Stimulated activated CD8-positive, alpha-beta memory T cell treated with anti-CD3 and anti-CD28 coated beads, Interleukin-15, amount 100 ng/mL, for 48 hours (primary cell): Measurements from ENCODE around the gene ARMC7.
"Not testable (repeated sequence)": the region's sequence is repeated elsewhere in the genome, so short reads cannot be mapped to it uniquely, and the experiment has no call there.

Source experiments
- DNase-seq, 2 donors: peaks; one replicate each; pipeline ENCODE4 v3.0.0-alpha.2; 2020; ENCODE audit warnings: low read depth in 2 of 2

Gene ARMC7

DNA sequence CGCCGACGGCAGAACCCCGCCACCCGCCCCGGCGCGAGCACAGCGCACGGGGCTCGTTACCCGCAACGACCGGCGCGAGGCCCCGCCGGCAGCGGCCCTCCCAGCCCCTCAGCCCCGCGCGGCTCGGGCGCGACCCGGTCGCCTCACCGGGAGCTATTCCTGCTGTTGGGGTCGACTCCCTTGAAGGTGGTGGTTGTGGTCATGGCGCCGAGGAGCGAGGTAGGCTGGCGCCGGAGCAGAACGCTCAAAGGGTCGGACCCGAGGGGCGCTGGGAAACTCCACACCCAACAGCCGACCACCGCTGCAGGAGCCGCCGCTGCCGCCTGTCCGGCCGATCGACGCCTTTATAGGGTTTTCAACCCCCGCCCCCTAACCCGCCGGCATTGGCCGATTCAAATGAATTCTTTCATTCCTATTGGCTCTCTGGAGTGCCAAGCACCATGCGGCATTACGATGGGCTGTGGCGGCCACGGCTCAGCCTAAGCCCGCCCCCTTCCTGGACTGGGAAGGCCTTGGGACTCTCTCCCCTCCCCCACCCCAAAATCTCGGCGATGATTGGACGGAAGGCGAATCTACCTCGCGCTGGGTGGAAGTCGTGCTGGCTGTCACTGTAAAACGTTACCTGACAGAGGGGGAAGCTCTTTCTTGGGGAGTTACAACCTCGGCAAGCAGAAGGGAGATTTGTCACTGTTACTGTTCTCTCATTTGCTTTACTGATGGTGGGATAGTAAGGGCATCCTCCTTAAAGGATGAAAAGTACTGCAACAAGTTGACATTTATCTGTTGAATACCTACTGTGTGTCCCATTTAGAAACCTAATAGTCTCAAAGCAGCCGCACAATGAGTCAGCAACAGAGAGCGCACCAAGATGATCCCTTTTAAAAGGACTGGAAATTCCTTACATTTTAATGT, 44.7 kb downstream of the ARMC7 start, which contains the start of gene JPT1:
Gene JPT1, minus strand, starts transcription at position 318 of the 912 bp plus-strand sequence. Its CDS starts 115 bp downstream, at position 203.
- peak; percentile 98 for DNase-seq

DNA sequence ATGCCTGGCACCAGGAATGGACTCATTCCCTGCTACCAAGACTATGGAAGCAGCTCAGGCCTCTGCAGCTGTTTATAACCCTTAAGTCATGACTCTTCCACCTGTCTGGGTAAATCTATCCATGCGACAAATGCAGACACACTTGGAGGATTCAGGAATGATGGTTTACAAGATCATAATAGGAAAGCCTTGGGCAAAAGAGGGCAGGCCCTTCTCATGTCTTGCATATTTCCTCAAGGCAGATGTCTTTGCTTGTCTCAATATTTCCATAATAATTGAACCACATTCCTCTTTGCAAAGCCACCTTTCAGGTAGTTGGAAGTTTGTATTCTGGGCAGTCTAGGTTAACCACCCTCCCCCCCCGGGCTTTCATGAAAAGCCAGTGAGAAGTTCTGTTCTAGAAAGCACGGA, 45.4 kb downstream of the ARMC7 start:
- no peak for DNase-seq

DNA sequence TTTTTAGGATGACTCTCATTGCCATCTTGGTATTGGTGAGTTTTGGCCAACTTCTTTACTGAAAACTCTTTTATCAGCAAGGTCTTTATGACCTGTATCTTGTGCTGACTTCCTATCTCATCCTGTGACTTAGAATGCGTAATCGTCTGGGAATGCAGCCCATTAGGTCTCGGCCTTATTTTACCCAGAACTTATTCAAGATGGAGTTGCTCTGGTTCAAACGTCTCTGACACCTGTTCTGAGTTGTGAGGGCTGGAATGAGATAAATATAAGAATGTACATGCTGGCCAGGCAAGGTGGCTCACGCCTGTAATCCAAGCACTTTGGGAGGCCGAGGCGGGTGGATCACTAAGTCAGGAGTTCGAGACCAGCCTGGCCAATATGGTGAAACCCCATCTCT, 48.7 kb downstream of the ARMC7 start:
- DNase-seq, result not testable (repeated sequence)

DNA sequence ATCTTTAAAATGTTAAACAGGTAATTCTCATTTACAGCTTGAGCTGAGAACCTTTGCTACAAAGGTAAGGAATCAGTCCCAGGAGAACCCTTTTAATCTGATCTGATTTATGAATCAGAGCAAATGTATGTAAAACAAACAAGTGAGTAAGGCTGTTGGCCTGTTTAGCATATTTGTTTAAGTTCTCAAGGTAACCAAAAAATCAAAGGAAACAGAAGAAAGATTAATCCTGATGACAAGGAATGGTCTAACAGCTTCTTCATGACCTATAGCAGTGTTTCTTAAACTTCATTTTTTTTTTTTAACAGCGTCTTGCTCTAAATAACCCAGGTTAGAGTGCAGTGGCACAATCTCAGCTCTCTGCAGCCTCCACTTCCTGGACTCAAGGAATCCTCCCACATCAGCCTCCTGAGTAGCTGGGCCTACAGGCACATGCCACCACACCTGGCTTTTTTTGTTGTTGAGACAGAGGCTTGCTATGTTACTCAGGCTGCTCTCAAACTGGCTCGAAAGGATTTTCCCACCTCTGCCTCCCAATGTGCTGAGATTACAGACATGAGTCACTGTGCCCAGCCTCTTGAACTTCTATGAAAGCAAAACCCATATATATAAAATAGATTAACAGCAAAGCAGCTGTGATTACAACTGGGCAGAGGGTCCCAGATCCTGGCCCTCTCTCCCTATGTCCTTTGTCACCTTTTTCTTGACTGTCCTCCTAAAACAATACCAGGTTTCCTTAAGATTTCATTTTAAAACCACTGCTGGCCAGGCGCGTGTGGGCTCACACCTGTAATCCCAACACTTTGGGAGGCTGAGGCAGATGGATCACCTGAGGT, 49.6 kb downstream of the ARMC7 start:
- DNase-seq, result no peak

DNA sequence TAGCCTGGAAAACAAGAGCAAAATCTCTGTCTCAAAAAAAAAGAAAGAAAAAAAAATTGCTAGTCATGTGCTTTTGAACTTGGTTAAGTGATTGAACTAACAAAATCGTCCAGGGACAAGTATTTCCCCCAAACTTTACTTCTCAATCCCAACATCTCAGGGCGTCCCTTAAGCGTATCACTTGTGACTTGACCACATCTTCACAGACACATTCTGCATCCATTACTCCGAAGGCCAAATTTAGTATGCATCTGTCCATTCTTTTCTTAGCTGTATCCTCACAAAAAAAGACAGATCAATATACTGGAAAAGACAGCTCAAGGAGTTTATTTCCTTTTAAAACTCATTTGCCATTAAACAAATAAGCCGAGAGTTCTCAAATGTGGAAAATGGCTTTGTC, 50.4 kb downstream of the ARMC7 start:
- DNase-seq, result no peak

DNA sequence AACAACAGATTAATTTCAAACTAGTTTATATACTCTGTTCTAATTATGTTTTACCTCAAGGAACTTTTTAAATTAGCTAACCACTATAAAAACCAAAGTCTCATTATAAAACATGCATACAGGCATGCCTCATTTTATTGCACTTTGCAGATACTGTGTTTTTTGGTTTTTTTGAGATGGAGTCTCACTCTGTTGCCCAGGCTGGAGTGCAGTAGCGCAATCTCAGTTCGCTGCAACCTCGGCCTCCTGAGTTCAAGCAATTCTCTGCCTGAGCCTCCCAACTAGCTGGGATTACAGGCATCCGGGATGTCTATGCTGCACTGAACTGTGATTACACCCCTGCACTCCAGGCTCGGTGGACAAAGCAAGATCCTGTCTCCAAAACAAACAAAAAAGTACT, 53.3 kb downstream of the ARMC7 start:
- DNase-seq, result no peak

DNA sequence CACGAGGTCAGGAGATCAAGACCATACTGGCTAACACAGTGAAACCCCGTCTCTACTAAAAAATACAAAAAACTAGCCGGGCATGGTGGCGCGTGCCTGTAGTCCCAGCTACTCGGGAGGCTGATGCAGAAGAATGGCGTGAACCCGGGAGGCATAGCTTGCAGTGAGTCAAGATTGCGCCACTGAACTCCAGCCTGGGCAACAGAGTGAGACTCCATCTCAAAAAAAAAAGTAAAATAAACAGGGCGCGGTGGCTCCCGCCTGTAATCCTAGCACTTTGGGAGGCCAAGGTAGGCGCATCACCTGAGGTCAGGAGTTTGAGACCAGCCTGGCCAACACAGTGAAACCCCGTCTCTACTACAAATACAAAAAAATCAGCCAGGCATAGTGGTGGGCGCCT, 54.8 kb downstream of the ARMC7 start:
- DNase-seq, result not testable (repeated sequence)

DNA sequence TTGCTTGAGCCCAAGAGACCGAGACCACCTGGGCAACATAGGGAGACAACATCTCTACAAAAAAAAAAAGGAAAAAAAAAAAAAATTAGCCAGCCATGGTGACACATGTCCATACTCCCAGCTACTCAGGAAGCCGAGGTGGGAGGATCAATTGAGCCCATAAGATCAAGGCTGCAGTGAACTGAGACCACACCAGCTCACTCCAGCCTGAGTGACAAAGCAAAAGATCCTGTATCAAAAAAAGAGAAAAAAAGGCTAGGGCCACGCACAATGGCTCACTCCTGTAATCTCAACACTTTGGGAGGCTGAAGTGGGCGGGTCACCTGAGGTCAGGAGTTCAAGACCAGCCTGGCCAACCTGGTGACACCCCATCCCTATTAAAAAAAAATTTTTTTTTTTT, 59.2 kb downstream of the ARMC7 start:
- no peak for DNase-seq

DNA sequence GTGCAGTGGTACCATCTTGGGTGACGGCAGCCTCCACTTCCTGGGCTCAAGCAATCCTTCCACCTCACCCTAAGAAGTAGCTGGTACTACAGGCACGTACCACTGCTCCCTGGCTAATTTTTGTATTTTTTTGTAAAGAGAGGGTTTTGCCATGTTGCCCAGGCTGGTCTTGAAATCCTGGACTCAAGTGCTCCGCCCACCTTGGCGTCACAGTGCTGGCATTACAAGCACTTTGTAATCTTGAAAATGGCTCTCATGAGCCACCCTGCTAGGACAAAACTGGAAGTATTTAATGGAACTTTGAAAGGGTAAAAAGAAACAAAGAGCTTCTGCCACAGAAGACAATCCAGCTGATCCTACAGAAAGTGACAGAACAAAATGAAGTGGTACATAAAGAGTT, 63.8 kb downstream of the ARMC7 start:
- DNase-seq, result no peak

DNA sequence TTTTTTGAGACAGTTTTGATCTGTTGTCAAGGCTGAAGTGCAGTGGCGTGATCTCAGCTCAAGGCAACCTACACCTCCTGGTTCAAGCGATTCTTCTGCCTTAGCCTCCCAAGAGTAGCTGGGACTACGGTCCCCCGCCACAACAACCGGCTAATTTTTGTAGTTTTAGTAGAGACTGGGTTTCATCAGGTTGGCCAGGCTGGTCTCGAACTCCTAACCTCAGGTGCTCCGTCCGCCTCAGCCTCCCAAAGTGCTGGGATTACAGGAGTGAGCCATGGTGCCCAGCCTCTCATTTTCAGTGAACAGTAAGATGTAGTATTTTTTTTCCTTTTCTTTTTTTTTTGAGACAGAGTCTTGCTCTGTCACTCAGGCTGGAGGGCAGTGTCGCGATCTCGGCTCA, 65.2 kb downstream of the ARMC7 start:
- no peak for DNase-seq

DNA sequence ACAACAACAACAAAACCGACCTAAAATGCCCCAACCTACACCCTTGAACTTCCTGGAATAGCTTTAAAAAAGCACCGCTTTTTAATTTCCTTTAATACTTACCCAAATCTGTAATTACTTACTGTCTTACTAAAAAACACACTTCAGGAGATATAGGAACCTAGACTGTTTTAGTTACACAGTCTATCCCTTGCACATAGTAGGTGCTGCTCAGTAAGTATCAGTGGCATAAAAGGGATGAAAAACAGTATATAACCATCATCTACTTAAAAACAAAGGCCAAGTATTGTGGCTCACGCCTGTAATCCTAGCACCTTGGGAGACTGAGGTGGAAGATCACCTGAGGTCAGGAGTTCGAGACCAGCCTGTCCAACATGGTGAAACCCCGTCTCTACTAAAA, 66.9 kb downstream of the ARMC7 start:
- DNase-seq, result no peak

DNA sequence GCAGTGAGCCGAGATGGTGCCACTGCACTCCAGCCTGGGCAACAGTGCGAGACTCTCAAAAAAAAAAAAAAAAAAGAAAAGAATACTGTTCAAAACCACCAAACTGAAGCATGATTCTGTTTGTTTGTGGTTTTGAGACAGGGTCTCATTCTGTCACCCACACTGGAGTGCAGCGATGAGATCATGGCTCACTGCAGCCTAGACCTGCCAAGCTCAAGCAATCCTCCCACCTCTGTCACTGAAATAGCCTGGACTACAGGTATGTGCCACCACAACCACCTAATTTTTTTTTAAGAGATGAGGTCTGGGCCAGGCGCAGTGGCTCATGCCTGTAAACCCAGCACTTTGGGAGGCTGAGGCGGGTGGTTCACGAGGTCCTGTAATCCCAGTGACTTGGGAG, 68.7 kb downstream of the ARMC7 start:
- no peak for DNase-seq
